CD4-positive, alpha-beta T cell treated with Interleukin-1 beta for 1 hour (primary cell): ENCODE data around the gene CASQ2.
"Not testable (repeated sequence)": the region's sequence is repeated elsewhere in the genome, so short reads cannot be mapped to it uniquely, and the experiment has no call there.

ENCODE experiments used
- DNase-seq, 2 donors: peaks; one replicate each; pipeline ENCODE4 v3.0.0-alpha.2; 2020 to 2022

CASQ2 gene

DNA sequence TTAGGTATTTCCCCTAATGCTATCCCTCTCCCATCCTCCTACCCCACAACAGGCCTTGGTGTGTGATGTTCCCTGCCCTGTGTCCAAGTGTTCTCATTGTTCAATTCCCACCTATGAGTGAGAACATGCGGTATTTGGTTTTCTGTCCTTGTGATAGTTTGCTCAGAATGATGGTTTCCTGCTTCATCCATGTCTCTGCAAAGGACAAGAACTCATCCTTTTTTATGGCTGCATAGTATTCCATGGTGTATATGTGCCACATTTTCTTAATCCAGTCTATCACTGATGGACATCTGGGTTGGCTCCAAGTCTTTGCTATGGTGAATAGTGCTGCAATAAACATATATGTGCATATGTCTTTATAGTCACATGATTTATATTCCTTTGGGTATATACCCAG lies 10.6 kb upstream of the CASQ2 start:
- not testable (repeated sequence) for DNase-seq

DNA sequence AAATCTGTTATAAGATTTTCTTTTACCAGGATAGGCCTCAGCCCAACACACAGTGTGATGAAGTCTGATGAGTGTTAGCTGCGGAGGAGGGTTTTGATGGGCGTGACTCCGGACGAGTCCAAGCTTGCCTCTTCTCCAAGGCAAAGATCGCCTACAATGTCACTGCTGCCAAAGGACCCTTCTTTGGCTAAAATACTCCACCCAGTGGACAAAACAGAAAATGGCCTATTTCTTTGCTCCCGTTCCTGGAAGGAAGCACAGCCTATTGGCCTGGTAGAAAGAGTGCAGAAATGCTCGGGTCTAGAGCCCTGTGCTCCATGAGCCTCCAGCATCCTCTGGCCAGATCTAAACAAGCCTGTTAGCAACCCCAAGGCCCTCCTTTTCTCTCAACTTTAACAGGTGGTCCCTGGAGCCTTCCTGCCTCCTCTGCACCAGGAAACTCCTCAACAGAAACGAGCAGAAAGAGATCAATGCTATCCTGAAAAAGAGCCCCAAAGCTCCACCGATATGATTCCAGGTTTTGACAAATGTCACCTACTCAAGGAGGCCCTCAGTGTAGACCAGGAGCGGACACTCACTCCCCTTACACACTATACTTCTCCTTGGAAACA lies 3.4 kb upstream of the CASQ2 start:
- peak; percentile 9 to 13 for DNase-seq

DNA sequence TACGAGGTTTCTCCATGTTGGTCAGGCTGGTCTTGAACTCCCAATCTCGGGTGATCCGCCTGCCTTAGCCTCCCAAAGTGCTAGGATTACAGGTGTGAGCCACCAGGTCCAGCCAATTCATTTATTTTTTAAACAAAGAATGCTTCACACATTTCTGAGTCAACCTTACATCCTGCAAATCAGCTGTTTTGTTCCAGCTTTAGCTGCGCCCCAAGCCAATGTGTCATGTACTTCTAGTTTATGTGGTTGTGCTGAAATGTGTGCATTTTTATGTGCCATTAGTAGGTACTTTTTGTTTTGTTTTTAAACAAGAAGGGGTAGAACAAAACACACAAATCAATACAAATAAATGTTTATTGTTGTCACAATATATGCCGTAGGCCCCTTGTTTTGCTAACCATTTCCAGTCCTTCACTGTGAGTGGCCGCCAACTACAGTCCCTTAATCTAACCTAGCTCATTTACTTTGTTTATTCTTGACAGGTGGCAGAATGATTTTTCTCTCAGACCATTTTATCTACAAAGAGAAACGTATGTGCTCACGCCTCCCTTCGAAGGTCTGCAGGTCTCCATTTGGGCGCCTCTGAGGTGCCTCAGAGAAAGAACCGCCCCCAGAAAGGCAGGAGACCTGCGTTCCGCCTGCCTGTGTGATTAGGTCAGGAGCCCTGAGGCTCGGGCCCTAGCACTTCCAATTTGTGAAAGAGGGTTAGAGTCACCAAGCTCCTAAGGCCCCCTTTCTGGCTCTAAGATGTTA lies 2.8 kb upstream of the CASQ2 start:
- no peak for DNase-seq

DNA sequence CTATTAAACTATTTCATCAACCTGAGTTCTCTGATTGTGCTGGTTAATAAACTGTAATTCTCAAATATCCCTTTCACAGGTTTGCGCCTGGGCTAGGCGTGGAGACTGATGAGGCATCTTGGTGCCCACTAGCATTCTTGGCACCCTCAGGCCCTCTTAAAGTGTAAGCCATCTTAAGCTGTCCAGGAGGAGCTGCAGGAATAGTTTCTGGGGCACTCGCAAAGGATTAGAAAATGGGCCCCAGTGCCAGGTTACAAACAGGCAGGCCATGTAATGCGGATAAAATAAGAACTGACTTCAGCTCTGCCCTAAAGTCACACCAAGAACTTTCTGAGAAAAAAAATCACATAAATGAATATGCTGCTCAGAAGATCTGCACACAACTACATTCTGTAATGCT lies 1.1 kb downstream of the CASQ2 start:
- DNase-seq: no peak

DNA sequence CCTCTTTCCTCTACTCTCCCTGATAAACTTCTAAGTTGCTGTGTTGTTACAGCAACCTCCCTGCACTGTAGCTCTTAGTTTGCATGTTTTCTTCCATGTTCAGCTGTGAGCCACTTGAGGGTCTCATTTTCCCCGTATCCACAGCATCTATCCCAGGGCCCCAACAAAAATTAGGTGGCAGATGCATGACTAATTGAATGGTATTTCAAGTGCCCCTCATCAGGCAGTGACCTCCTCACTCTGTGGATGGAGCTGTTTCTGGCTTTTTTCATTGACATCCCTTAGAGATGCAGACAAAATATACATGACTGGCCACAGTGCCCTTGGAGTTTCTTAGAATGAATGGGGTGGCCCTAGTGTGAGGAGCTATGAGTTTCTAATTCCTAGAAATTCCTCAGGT lies 3.4 kb downstream of the CASQ2 start:
- no peak for DNase-seq

DNA sequence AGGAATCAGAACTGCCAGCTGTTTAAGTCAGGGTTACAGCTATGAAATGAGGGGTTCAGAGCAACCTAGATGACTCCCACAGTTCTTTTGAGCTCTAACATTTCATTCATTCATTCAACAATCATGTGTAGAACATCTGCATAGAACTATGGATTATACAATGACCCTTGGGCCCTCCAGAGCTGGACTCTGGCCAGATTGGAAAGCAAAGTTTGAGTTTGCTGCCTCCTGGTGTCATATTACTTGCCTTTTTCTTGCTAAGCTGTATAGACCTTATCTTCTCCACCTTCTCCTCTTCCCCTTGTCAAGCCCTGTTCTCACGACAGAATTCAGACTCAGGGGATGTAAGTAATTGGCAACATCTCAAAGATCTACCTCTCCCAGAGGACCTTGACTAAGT lies 4.0 kb downstream of the CASQ2 start:
- no peak for DNase-seq

DNA sequence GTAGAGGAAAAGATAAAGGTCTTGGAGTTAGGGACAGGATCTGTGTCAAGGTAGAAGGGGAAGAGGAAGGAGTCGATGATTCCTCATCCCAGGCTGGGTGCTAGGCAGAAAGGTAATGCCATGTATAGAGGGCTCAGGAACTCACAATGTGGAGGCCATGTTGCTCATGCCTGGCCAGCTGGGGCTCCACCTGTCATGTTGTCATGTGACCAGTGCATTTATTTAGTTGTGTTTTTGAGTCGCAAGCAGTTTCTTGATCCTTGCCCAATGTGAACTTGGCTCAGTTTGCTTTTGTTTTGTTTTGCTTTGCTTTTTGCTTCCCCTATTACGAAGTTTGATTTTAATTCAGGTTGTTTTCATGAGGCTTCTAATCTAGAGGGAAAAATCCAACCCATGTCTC lies 5.7 kb downstream of the CASQ2 start:
- DNase-seq: no peak

DNA sequence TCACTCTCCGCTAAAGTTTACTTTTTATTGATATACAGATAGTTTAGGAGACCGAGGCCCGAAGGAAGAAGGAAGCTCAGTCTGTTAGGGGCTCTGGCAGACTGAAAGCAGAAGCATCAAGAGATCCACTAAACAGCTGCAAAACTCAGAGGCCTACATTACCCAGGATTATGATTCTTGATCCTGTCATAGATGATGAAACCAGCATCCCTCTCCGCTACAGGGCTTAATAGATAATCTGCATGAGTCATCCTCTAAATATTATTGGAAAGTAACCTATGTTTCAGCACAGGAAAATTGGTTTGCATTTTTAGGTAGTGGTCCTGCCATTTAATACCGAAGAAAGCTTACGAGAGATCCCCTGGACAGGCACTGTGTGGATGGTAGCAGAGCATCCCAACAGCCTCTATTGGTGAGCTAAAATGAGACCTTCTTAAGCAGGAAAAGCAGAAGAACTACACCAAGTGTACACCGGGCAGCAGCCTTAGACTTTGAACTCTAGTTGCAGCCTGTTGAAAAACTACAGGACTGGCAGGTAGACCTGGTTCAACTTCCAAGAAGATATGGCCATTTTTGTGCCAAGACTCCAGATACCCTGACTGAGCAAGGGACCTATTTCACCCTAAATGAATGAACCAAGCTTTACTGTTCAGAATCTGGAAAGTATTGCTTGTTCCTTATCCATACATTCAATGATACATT lies 6.8 kb downstream of the CASQ2 start:
- no peak for DNase-seq

DNA sequence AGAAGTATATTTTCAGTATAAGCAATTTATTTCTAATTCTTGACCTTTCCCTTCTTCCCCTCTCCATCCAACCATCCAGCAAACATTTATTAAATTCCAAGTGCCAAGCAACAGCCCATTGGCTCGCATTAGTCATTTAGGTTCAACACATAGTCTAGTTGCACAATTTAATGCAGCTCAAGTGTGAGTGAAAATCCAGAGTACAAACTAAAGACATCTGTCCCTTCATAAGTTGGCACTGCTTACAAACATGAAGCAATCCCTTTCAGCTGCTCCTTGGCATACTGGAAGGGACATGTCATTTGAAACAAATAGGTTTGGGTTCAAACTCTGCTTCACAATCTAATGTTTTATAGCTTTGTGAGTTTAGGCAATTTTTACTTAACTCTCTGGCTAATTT lies 10.7 kb downstream of the CASQ2 start:
- no peak for DNase-seq

DNA sequence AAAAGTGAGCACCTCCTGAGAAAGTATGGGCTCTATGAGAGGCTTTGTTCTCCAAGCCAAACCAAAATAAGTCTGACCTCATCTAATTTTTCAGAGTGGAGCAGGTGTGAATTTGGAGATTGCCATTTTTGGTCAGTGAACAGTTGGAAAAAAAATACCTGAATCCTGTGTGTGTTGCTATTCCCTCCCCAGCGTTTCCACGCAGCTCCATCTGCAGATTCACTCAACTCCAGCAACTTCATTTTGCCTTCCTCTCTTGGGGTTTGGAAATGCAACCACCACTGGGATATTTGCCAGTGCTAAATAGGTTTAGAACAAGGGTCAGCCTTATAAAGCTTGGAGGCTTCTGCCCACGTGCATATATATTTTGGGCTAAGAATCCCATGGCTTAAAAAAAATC lies 11.2 kb downstream of the CASQ2 start:
- DNase-seq: no peak

DNA sequence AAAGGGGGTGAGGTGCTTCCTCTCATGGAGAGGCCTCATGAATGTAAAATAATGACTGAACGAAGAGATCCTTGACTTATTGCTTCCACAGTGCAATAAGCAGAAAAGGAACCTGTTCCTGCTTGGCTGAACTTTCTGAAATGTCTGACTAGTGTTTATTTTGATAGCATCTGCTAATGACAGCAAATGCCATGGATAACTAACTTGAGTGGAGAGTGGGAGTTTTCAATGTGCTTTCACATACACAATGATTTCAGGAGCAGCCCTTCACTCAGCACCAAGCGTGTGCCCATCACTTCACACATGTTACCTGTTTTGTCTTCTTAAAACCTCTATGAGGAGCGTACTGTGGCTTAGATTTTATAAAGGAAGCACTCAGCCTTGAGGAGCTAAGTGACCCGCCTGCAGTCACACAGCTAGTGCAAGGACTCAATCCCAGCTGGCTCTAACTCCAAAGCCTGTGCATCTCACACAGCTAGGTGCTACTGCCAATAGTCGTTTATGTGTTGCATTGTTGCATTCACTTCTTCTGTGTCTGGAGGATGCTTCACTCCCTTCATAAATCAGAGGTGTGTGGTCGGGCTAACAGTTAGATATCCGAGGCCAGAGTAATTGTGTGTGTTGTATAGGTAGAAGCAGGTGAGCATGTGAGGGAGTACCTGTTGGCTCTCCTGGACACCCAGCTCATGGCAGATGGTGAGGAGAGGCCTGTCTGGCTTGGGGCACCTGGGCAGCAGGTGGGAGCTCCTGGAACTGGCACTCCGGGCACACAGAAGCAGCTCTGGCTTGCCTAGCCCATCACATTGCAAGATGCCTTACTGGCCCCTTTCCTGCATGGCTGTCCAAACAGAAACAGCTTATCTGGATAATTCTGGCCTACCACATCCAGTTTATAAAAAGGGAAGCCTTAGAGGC lies 12.8 kb downstream of the CASQ2 start:
- no peak for DNase-seq

DNA sequence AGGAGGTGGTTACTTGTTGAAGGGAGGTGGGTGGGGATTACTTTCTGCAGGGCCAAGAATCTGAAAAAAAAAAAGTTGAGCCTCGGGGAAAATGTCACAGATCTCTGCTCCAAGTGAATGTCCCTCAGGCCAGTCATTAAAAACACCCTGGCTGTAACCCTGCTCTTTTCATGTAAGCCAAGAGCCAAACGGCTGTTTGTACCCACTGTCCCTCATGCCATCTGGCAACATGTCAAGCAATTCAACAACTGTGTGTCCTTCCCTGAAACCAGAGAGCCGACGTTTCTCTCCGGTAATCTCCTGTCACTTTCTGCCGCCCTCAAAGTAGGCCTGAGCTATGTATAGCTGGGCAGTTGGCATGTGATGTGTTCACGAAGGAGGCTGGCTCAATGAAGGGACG lies 14.7 kb downstream of the CASQ2 start:
- DNase-seq: no peak

DNA sequence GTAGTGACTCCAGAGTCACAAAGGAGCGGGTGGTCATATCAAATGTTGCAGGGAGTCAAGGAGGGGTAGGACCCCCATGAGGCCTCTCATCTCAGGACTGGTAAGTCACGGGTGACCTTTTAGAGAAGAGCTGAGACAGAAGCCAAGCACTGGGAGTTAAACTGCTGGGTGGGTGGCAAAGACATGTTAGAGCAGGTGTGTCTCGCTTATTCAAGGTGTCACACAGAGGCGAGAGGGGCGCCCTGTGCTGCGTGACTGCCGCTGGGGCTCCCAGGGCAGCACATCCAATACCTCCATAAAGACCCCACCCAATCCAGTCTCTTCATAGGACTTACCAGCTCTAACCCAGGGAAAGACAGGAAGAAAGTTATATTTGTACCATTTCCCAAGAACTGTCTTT lies 15.2 kb downstream of the CASQ2 start:
- no peak for DNase-seq

DNA sequence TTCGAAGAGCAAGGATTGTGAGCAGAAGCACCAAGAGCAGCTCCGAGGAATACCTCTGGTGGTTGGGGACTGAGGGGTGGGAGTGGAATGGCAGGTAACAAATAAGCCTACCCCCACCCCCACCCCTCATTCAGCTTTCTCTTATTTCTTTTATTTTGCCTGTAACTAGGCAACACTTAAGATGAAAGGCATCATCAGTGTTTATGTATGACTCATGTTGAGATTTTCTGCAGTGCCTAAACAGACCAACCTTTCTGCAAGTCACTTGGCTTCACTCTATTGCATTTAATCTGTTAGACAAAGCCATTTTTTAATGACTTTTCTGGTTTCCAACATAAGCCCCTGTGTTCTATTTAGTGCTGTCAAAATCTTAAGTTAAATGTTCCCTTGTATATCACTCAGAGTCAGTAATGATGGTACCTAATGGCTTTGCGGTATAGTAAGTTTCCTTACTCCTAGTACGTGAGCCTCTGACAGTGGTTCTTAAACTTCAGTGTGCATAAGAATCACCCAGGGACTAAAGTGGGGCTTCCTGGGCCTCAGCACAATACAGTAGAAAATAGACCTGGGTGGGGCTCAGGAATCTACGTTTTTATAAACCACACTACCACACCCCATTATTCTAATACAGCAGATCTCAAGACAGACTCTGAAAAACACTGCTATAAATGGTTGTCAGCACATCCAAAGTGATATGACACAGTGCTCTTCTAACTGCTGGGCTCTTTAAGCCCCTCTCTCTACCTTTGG lies 19.9 kb downstream of the CASQ2 start:
- no peak for DNase-seq

DNA sequence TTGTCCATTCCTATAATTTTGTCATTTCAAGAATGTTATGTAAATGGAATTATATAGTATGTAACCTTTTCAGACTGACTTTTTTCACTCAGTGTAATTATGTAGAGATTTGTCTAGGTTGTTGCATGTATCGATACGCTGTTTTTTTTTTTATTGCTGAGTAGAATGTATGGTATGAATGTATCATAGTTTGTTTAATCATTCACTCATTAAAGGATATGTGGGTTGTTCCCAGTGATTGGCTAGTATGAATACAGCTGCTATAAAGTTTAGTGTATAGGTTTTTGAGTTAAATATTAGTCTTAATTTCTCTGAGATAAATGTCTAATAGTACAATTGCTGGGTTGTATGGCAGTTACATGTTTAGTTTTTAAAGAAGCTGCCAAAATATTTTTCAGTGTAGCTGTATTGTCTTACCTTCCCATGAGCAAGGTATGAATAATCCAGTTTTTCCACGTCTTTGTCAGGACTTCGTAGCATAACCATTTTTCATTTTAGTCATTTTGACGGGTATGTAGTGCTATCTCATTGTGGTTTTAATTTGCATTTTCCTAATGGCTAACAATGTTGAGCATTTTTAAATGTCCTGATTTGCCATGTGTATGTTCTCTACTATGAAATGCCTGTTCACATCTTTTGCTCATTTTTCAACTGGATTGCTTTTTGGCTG lies 22.4 kb downstream of the CASQ2 start:
- DNase-seq: no peak

DNA sequence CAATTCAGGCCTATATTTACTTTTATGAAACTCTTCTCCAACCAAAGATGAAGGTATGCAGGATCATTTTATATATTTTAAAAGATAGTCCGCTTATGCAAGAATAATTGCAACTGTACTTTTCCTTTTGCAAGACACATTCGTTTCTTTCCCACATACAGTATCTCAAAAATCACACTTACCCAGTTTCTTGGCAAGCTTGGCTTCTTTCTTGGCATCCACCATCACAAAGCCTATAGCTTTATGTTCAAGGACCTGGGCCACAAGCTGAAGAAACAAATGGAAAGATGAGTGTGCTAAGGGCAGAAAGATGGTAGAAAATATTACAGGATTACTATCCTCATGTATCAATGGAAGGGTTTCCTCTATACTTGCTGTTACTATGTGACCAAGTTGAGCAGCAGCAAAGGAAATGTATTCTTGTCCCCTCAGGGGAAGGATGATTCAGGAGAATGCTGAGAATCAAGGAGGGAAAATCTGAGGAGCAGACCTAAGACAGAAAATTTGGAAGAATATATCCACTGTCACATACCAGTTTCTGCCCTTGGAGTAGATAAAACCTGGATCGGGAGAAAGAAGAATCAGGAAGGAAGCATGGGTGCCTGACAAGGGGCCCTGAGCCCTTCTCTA lies 23.8 kb downstream of the CASQ2 start:
- DNase-seq: no peak

DNA sequence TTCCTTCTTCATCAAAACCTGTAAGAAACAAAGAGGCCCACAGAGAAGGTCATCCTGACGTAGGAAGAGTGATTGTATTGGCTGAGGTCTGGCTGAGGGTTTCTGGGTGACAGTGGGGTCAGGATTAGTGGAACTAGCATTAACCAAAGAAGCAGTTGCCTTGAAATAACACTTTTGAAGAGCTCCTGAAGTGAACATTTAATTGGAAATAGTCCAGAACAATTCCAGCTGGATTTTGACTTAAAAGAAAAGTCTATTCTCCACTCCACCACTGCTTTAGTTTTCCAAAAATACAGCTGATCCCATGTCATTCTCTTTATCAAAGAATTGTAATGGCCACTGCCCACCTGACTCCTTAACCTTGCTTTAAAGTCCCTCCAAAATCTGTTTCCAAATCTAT lies 27.7 kb downstream of the CASQ2 start:
- DNase-seq: no peak

DNA sequence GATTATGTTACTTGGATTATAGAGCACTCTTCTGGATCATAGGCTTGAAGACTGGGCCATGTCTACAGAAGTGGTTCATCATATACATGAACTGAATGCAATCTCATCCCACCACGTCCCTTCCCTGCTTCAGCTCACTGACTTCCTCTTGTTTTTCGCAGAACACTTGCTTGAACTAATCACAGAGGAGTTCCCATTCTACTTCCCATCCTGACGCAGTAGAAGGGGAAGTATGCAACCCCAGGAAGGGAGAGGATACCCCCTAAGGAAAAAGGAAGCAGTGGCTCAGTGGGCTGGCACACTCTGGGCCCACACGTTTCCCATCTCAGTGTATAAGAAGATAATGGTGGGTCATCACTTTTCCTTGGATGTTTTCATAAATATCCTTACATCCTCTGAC lies 36.2 kb downstream of the CASQ2 start:
- DNase-seq: no peak

DNA sequence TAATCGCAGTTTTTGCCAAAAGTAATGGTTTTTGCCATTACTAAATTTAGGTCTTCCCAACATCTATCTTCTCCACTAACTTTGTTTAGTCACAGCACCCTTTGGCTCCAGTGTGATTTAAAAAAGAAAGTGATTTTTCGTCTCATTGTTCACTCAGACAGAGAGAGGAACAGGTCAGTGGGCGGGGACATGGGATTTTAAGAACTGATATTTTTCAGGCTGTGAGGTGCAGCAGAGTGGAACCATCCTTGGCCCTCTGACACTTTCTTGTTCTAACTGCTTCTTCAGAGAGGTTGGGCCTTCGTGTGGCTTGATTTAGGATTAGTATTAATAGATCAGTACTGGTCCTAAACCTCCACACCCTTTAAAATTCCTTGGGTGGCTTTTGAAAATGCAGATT lies 38.8 kb downstream of the CASQ2 start:
- no peak for DNase-seq

DNA sequence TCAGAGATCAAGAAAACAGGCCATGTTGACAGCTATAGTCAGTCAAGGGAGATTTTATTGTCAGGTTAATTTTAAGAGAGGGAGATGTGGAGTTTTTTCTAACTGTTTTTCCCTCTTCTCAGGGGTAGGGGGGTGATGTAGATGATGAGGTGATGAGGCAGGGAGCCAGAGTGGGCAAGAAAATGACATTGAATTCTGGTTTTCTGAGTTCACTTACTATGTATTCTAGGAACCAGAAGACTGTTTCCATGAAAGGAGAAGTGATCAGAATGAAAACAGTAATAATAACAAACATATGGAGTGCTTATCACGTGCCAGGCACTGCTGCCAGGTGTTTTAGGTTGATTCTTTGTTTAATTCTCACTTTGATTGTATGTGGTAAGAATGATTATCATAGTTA lies 40.2 kb downstream of the CASQ2 start:
- DNase-seq: no peak

DNA sequence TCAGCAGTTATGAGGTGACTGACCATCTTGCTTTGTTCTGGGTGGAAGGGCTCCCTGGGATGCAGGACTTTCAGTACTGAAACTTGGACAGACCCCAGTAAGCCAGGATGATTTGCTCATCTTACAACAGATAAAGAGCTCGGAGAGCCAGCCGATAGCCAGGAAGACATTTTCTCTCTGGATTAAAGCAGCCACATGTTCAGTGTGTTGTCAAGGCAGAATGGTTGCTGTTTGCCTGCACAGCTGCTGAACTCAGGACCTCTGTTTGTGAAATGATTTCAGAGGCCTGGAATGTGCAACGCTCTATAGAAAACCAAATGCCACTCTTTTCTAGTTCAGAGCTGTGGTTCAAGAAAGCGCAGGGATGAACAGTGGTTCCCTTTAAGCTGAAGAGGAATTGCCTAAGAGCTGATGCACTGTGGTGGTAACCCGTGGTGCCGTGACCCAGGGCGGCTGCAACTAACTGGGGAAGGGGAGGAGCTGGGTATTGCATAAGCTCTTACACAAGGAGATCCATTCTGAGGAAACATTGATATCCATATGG lies 40.7 kb downstream of the CASQ2 start:
- DNase-seq: peak; percentile 6 to 63
